ENCODE measurements around the gene BICC1. TPM values are rescaled to one million over a fixed set of nuclear protein-coding genes. Genes with fewer than 3 reads are reported as not detected.

The BICC1 gene
- total and polyA plus RNA-seq, 2 of the 13 experiments (the other 11 are each of a cell fraction or from before 2014, with no cell fraction given): 0.18 to 1.5 TPM

DNA sequence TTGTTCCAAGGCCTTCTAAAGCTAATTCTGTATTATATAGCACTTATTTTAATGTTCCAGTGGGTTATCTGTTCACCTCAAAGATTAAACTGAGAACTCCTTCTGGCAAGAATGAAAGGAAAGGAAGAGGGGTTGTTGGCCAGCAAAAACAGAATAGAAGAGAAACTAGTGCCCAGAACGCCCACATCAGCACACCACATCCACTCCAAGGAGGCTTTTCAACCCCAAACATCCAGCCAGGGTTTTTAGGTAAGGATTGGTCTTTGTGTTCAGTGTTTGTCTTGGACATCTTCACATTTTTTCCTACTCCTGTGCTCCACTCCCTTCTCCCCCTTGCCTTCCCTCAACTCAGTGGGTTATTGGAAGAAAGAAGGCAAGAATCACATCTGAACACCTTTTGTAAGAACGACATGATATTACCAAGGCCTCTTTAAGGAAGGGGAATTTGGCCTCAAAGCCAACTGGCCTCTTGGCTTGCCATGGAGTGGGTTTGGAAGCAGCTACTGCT is 55.8 kb downstream of the BICC1 start:
- Histone ChIP-seq H3K9me3 (ENCODE audit: low read length) (0 out of 2 replicates have a peak, but pooled peaks cover 7% of the 10 kb centered on the region), H3K4me1 (ENCODE audit: insufficient read depth, low read length) (no peaks in the 10 kb centered on the region), H3K27me3 (ENCODE audit: control insufficient read depth in 1 of 2, insufficient read depth in 2 of 2, low read length in 2 of 2) (no peaks in the 10 kb centered on the region), H3K36me3 (replicated peaks in 1 of 2; ENCODE audit: control insufficient read depth in 1 of 2, insufficient read depth in 2 of 2, low read length in 2 of 2) (no peaks in the 10 kb centered on the region), H3K9ac (ENCODE audit: insufficient read depth, low read depth, low read length) (no peak overlapping the region), H3K79me2 (ENCODE audit: insufficient read depth, low read length) (no peaks in the 10 kb centered on the region), H4K20me1 (ENCODE audit: insufficient read depth, low read length) (no peaks in the 10 kb centered on the region), H3K4me3 (replicated peaks in 1 of 3; ENCODE audit: insufficient read depth in 1 of 3, low read depth in 2 of 3, low read length in 3 of 3) (no peak overlapping the region), H3K27ac (ENCODE audit: extremely low read length, insufficient read depth, low read length) (no peak overlapping the region), H3K4me2 (ENCODE audit: low read depth, low read length) (no peak overlapping the region), H2AFZ (ENCODE audit: low read length) (no peak overlapping the region)
- ATAC-seq: no peak
- no peak for DNase-seq (ENCODE audit: low spot score)
- no peak for FAIRE-seq
- TF ChIP-seq ZNF232 (CRISPR knock-in tag; IDR thresholded peaks at IDR 0.05; ENCODE audit: borderline replicate concordance) (no peak), MEF2D (CRISPR knock-in tag; IDR thresholded peaks at IDR 0.05) (no peak), NFIC (IDR thresholded peaks at IDR 0.05; ENCODE audit: low read length) (no peak), NCOA5 (CRISPR knock-in tag; IDR thresholded peaks at IDR 0.05) (no peak), RFX1 (IDR thresholded peaks at IDR 0.05) (no peak), ZNF709 (CRISPR knock-in tag; IDR thresholded peaks at IDR 0.05) (no peak), ZNF558 (CRISPR knock-in tag; IDR thresholded peaks at IDR 0.05; ENCODE audit: borderline replicate concordance) (no peak), ZNF678 (CRISPR knock-in tag; IDR thresholded peaks at IDR 0.05) (no peak), RAD21 (CRISPR knock-in tag; IDR thresholded peaks at IDR 0.05) (no peak)
- TF ChIP-seq, protein P1, sequence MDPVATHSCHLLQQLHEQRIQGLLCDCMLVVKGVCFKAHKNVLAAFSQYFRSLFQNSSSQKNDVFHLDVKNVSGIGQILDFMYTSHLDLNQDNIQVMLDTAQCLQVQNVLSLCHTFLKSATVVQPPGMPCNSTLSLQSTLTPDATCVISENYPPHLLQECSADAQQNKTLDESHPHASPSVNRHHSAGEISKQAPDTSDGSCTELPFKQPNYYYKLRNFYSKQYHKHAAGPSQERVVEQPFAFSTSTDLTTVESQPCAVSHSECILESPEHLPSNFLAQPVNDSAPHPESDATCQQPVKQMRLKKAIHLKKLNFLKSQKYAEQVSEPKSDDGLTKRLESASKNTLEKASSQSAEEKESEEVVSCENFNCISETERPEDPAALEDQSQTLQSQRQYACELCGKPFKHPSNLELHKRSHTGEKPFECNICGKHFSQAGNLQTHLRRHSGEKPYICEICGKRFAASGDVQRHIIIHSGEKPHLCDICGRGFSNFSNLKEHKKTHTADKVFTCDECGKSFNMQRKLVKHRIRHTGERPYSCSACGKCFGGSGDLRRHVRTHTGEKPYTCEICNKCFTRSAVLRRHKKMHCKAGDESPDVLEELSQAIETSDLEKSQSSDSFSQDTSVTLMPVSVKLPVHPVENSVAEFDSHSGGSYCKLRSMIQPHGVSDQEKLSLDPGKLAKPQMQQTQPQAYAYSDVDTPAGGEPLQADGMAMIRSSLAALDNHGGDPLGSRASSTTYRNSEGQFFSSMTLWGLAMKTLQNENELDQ (CRISPR knock-in tag; IDR thresholded peaks at IDR 0.05; ENCODE audit: borderline replicate concordance): no peak
- TF ChIP-seq, protein P2, sequence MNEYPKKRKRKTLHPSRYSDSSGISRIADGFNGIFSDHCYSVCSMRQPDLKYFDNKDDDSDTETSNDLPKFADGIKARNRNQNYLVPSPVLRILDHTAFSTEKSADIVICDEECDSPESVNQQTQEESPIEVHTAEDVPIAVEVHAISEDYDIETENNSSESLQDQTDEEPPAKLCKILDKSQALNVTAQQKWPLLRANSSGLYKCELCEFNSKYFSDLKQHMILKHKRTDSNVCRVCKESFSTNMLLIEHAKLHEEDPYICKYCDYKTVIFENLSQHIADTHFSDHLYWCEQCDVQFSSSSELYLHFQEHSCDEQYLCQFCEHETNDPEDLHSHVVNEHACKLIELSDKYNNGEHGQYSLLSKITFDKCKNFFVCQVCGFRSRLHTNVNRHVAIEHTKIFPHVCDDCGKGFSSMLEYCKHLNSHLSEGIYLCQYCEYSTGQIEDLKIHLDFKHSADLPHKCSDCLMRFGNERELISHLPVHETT (CRISPR knock-in tag; conservative IDR thresholded peaks at IDR 0.05): no peak
- WGBS (ENCODE audit: low lambda C conversion rate): 68% methylated on average over 2 of the region's 2 CpGs
- no TSS peak for BruUV-seq (replicated peaks)
- POLR2A ChIA-PET: no interaction called here
- intact Hi-C loops (cut with micrococcal nuclease; ENCODE audit: unreplicated experiment) (no loop called here), in situ Hi-C loops (cut with HindIII; ENCODE audit: extremely low pct_ligation_motif_present, low pct_unique_long_range_greater_than_20kb) (no loop called here)
- CTCF ChIA-PET (ENCODE audit: low intra/inter-chr PET ratio, low total read pairs): no interaction called here
